A673 (cell line): ENCODE data around the gene PBXIP1.

Experiments used
- CTCF ChIP-seq: fragments of 300-800, 200-600 bp; sonication (generic); conservative IDR thresholded peaks from 2 replicates; pipeline ENCODE4 v1.5.1; 2017; ENCODE audit warnings: low read depth, mild to moderate bottlenecking, antibody characterized with exemption, low read length, moderate library complexity, mixed read lengths
- EZH2 ChIP-seq: fragments of 200-600 bp; sonication (generic); IDR thresholded peaks from 2 replicates; pipeline ENCODE4 v1.6.1; 2017; ENCODE audit warnings: borderline replicate concordance, low read depth, mild to moderate bottlenecking, mixed read lengths, antibody characterized with exemption, low read length; ENCODE audit not compliant: poor library complexity, severe bottlenecking

- TF ChIP-seq CTCF: no peak
- TF ChIP-seq EZH2: no peak
Measured at GRCh38 chr1:154988058-154988954, 32.4 kb upstream of the PBXIP1 start.
